Activated T-cell treated with anti-CD3 and anti-CD28 coated beads, Interleukin-2, amount 50 U/mL, for 24 hours (primary cell): ENCODE results near the gene SPDYE4.
"Not testable (repeated sequence)": the region's sequence is repeated elsewhere in the genome, so short reads cannot be mapped to it uniquely, and the experiment has no call there.

Experiments used
- DNase-seq: peaks from one replicate; pipeline ENCODE4 v3.0.0-alpha.2; 2020
- H3K27ac Mint-ChIP-seq: 2 replicates; pipeline ENCODE4 v1.8.0; 2020; ENCODE audit warnings: mild to moderate bottlenecking, mixed read lengths
- H3K27me3 Mint-ChIP-seq: 2 replicates; pipeline ENCODE4 v1.8.0; 2020; ENCODE audit warnings: mixed read lengths
- H3K36me3 Mint-ChIP-seq: 2 replicates; pipeline ENCODE4 v1.8.0; 2020; ENCODE audit warnings: low read depth, mixed read lengths
- H3K4me1 Mint-ChIP-seq: 2 replicates; pipeline ENCODE4 v1.8.0; 2020; ENCODE audit warnings: low read depth, mixed read lengths
- H3K4me3 Mint-ChIP-seq: 2 replicates; pipeline ENCODE4 v1.8.0; 2020; ENCODE audit warnings: mild to moderate bottlenecking, moderate library complexity, mixed read lengths
- H3K9me3 Mint-ChIP-seq: 2 replicates; pipeline ENCODE4 v1.8.0; 2020; ENCODE audit warnings: mixed read lengths

The SPDYE4 gene, protein sequence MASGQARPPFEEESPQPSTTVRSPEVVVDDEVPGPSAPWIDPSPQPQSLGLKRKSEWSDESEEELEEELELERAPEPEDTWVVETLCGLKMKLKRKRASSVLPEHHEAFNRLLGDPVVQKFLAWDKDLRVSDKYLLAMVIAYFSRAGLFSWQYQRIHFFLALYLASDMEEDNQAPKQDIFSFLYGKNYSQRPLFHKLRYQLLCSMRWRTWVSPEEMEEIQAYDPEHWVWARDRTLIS

GRCh38 chr17:8758137-8758596, at the start of gene SPDYE4:
SPDYE4 (minus strand) TSS chr17:8758546; CDS start chr17:8758382, 164 bp downstream.
- H3K27ac Mint-ChIP-seq: no peak within 1 kb of the TSS
- peaks cover 17% of the 10 kb centered on the region for H3K27me3 Mint-ChIP-seq
- no peaks in the 10 kb centered on the region for H3K4me1 Mint-ChIP-seq
- no peaks in the 10 kb centered on the region for H3K36me3 Mint-ChIP-seq
- no peaks in the 10 kb centered on the region for H3K9me3 Mint-ChIP-seq
- H3K4me3 Mint-ChIP-seq: no peak within 1 kb of the TSS
- no peak for DNase-seq

DNA sequence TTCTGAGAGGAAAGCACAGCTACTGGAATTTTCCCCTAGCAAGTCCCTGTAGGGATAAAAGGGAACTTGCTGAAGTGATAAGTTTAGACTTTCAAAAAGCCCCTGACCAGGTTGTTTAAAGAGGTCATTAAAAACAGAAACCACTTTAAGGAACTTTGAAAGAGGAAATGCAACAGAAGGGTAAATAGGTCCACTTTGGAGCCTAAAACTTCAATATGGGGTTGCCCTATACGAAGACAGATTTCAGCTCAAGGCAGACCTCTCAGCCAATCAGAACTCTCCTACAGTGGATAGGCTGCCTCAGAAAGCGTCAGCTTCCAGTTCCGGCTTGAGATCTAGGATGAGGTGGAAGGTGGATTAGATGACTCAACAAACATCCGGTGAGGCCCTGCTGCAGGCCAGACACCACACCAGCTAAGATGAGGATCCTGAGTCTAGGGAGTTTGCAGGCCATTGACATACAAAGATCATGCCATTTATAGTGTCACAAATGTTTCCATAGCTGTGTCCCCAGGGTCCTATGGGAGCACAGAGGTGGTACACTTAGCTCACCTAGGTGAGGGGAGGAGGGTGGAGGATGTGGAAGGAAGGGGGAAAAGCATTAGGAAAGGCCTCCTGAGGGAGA, 48.7 kb upstream of the SPDYE4 start:
- Mint-ChIP-seq H3K36me3 (peaks cover 19% of the 10 kb centered on the region), H3K4me1 (peaks cover 3% of the 10 kb centered on the region), H3K9me3 (peaks cover 27% of the 10 kb centered on the region), H3K27ac (no peak overlapping the region), H3K4me3 (no peak overlapping the region), H3K27me3 (no peaks in the 10 kb centered on the region)
- no peak for DNase-seq

GRCh38 chr17:8806253-8806925, 48.0 kb upstream of the SPDYE4 start:
- no peak for DNase-seq
- Mint-ChIP-seq H3K4me1 (peaks cover 3% of the 10 kb centered on the region), H3K9me3 (peaks cover 22% of the 10 kb centered on the region), H3K36me3 (peaks cover 14% of the 10 kb centered on the region), H3K27me3 (no peaks in the 10 kb centered on the region), H3K27ac (no peak overlapping the region), H3K4me3 (no peak overlapping the region)

DNA sequence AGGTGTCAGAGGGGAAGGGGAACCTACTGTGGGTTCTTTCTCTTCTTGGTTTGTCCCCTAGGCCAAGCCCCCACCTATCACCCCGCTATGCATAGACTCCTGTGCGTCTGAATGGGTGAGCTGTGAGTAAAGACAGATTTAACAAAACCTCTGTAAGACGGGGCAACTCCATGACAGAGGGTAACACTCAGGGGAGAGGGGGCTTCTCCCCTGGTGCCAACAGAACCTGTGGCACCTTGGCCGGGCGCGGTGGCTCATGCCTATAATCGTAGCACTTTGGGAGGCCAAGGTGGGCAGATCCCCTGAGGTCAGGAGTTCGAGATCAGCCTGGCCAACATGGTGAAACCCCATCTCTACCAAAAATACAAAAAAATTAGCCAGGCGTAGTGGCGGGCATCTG, 47.0 kb upstream of the SPDYE4 start:
- H3K4me3 Mint-ChIP-seq, DNase-seq, H3K27me3 Mint-ChIP-seq, H3K27ac Mint-ChIP-seq, H3K4me1 Mint-ChIP-seq: not testable (repeated sequence)
- peaks cover 12% of the 10 kb centered on the region for H3K36me3 Mint-ChIP-seq
- H3K9me3 Mint-ChIP-seq: peaks cover 19% of the 10 kb centered on the region

- Mint-ChIP-seq H3K9me3 (peaks cover 10% of the 10 kb centered on the region), H3K27me3 (no peaks in the 10 kb centered on the region), H3K27ac (no peak overlapping the region), H3K4me3 (no peak overlapping the region), H3K4me1 (peaks cover 3% of the 10 kb centered on the region), H3K36me3 (peaks cover 2% of the 10 kb centered on the region)
- no peak for DNase-seq
These were observed 45.4 kb upstream of the SPDYE4 start for GRCh38 chr17:8803531-8804420.

- Mint-ChIP-seq H3K4me3 (no peak overlapping the region), H3K9me3 (no peaks in the 10 kb centered on the region), H3K36me3 (no peaks in the 10 kb centered on the region), H3K4me1 (no peaks in the 10 kb centered on the region), H3K27me3 (no peaks in the 10 kb centered on the region), H3K27ac (no peak overlapping the region)
- DNase-seq: no peak
These were observed 42.9 kb upstream of the SPDYE4 start for GRCh38 chr17:8801135-8801840.

GRCh38 chr17:8800656-8801055, 42.3 kb upstream of the SPDYE4 start:
- H3K27me3 Mint-ChIP-seq: no peaks in the 10 kb centered on the region
- H3K9me3 Mint-ChIP-seq: no peaks in the 10 kb centered on the region
- DNase-seq: no peak
- H3K4me3 Mint-ChIP-seq: no peak overlapping the region
- H3K27ac Mint-ChIP-seq: no peak overlapping the region
- no peaks in the 10 kb centered on the region for H3K4me1 Mint-ChIP-seq
- H3K36me3 Mint-ChIP-seq: no peaks in the 10 kb centered on the region

DNA sequence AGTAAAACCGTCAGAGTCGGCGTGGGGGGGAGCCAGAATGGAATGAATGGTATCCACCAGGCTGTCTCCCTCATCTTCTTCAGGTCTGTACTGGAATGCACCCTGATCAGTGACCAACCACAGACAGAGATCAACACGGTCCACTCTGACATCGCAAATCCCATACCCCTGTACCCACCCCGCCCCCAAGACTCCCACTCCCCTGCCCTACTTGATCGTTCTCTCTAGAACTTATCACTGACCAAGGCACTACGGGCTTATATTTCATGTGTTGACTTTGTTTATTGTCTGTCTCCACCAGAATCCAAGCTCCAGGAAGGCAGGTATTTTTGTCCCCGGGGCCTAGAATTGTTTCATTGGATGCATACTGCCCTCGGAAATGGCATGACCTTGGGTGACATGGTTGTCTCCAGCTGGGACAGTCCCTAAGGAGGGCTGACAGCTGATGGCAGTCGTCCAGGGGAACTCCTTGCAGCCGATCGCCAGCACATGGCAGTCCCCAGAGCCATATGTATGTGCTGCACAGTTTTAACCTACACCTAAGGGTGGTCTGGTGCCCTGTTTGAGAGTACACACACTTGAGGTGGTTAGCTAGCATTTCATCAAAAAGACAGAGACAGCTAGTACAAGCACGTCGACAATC, 41.3 kb upstream of the SPDYE4 start:
- Mint-ChIP-seq H3K36me3 (no peaks in the 10 kb centered on the region), H3K27ac (no peak overlapping the region), H3K9me3 (no peaks in the 10 kb centered on the region), H3K4me3 (no peak overlapping the region), H3K27me3 (no peaks in the 10 kb centered on the region), H3K4me1 (no peaks in the 10 kb centered on the region)
- DNase-seq: no peak

DNA sequence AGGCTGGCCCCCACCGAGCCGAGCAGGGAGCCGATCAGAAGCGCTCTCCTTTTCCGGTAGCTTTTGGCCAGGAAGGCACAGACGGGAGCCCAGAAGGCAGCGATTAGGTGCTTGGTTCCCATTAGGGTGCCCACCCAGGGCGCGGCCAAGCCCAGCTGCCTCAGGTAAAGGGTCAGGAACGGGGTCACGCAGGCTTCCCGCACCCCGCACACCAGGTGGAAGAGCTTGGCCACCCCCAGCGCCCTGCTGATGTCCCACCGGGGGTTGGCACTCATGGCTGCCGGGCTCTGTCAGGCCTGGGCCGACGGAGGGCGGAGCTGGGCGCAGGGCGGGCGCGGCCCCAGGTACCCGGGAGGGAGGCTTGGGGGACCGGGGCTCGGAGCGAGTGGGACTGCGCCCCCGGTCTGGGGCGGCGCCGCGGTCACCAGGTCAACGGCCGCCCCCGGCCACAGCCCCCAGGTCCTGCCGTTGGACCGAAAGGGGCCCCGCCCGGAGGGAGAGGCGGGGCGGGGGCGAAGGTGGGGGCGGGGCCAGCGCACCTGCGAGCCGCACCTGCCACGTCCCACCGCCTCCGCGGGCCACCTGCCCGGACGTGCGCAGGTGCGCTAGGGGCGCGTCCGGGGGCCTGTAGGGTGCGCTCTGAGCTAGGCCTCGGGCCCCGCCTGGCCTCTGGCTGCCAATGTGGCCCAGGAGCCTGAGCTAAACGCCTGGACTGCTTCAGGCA, 40.7 kb upstream of the SPDYE4 start, which contains the start of gene MFSD6L:
Gene MFSD6L, minus strand, starts transcription at position 520 of the 724 bp plus-strand sequence. Its CDS starts 245 bp downstream, at position 275.
- Mint-ChIP-seq H3K4me1 (no peaks in the 10 kb centered on the region), H3K9me3 (no peaks in the 10 kb centered on the region), H3K4me3 (no peak within 1 kb of the TSS), H3K27ac (no peak within 1 kb of the TSS), H3K36me3 (no peaks in the 10 kb centered on the region), H3K27me3 (no peaks in the 10 kb centered on the region)
- DNase-seq: no peak

DNA sequence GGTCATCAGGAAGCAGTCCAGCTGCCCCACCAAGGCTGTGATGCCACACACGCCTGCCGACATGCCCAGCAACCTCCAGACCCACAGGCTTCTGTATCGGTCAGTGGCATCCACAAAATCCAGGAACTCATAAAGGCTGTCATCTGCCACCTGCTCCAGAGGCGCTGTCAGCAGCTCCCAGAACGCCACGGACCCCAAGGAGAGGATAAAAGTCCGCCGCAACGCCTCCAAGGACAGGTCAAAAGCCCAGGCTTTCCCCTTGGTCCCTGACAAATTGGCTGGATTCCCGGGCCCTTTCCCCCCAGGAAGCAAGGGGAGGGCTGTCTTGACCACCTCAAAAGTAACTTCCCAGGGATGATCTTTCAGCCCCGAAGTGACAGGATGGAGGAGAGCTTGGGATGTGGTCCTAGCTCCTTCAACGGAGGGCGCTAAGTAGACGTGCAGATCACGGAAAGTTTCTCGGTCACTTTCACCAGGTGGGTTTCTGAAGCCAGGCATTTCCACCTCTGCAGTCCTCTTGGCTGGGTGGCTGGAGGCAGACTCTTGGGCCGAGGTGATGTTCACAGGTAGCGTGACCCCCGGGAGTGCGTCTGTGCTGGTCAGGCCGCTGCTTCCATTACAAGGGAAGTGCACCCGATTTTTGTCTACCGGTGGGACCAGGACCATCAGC, 40.0 kb upstream of the SPDYE4 start:
- H3K4me1 Mint-ChIP-seq: no peaks in the 10 kb centered on the region
- no peak for DNase-seq
- no peak overlapping the region for H3K27ac Mint-ChIP-seq
- no peaks in the 10 kb centered on the region for H3K9me3 Mint-ChIP-seq
- no peaks in the 10 kb centered on the region for H3K27me3 Mint-ChIP-seq
- no peaks in the 10 kb centered on the region for H3K36me3 Mint-ChIP-seq
- H3K4me3 Mint-ChIP-seq: no peak overlapping the region

GRCh38 chr17:8797621-8798175, 39.4 kb upstream of the SPDYE4 start:
- Mint-ChIP-seq H3K36me3 (no peaks in the 10 kb centered on the region), H3K9me3 (no peaks in the 10 kb centered on the region), H3K27me3 (no peaks in the 10 kb centered on the region), H3K4me3 (no peak overlapping the region), H3K4me1 (no peaks in the 10 kb centered on the region), H3K27ac (no peak overlapping the region)
- no peak for DNase-seq

DNA sequence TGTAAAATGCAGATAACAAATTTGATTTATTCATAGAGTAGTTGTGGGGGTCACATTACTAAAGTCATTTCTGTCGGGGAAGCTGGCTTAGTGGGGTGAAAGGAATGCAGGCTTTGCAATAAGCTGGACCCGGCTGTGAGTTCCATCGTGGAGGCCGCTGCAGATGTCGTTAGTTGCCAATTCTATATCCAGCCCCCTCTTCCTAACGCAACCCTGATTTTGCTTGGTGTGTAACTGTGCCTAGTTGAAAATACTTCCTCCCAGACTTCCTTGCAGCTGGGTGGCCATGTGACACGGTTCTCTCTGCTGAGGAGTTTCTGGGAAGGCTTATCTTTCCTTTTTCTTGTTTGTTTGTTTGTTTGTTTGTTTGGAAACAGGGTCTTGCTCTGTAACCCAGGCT, 36.3 kb upstream of the SPDYE4 start:
- no peaks in the 10 kb centered on the region for H3K27me3 Mint-ChIP-seq
- peaks cover 3% of the 10 kb centered on the region for H3K4me1 Mint-ChIP-seq
- H3K9me3 Mint-ChIP-seq: peaks cover 10% of the 10 kb centered on the region
- H3K27ac Mint-ChIP-seq: no peak overlapping the region
- H3K4me3 Mint-ChIP-seq: no peak overlapping the region
- no peak for DNase-seq
- H3K36me3 Mint-ChIP-seq: no peaks in the 10 kb centered on the region
